ENCODE data around the gene DUSP15. TPM values are rescaled to one million over a fixed set of nuclear protein-coding genes. Genes with fewer than 3 reads are reported as not detected.
"Not testable (repeated sequence)": the region's sequence is repeated elsewhere in the genome, so short reads cannot be mapped to it uniquely, and the experiment has no call there.

Gene DUSP15
- total RNA-seq, 2 experiments from 2014 or later = not detected

GRCh38 chr20:31833130-31833930, 37.0 kb downstream of the DUSP15 start:
- H3K9me3 Mint-ChIP-seq = no peaks in the 10 kb centered on the region
- intact Hi-C loops (cut with micrococcal nuclease) = no loop called here
- peaks cover 8% of the 10 kb centered on the region for H3K4me1 Mint-ChIP-seq (ENCODE audit: low read depth)
- H3K36me3 Mint-ChIP-seq (ENCODE audit: low read depth) = no peaks in the 10 kb centered on the region
- POLR2A ChIA-PET = no interaction called here
- TF ChIP-seq, protein P1, sequence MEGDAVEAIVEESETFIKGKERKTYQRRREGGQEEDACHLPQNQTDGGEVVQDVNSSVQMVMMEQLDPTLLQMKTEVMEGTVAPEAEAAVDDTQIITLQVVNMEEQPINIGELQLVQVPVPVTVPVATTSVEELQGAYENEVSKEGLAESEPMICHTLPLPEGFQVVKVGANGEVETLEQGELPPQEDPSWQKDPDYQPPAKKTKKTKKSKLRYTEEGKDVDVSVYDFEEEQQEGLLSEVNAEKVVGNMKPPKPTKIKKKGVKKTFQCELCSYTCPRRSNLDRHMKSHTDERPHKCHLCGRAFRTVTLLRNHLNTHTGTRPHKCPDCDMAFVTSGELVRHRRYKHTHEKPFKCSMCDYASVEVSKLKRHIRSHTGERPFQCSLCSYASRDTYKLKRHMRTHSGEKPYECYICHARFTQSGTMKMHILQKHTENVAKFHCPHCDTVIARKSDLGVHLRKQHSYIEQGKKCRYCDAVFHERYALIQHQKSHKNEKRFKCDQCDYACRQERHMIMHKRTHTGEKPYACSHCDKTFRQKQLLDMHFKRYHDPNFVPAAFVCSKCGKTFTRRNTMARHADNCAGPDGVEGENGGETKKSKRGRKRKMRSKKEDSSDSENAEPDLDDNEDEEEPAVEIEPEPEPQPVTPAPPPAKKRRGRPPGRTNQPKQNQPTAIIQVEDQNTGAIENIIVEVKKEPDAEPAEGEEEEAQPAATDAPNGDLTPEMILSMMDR (IDR thresholded peaks at IDR 0.05) = peak; percentile 90
- H3K4me3 Mint-ChIP-seq = no peak overlapping the region
- H3K27ac Mint-ChIP-seq = no peak overlapping the region
- ATAC-seq (peak; percentile 71), DNase-seq (peak; percentile 83)
- no peaks in the 10 kb centered on the region for H3K27me3 Mint-ChIP-seq
- CTCF ChIA-PET = interaction anchor here (0.7 to 6.8 kb wide), 9 partner anchors 8 to 119 kb away, joined by 3 to 46 read pairs (median 4); partner anchors contain the start of genes FOXS1 and PDRG1

DNA sequence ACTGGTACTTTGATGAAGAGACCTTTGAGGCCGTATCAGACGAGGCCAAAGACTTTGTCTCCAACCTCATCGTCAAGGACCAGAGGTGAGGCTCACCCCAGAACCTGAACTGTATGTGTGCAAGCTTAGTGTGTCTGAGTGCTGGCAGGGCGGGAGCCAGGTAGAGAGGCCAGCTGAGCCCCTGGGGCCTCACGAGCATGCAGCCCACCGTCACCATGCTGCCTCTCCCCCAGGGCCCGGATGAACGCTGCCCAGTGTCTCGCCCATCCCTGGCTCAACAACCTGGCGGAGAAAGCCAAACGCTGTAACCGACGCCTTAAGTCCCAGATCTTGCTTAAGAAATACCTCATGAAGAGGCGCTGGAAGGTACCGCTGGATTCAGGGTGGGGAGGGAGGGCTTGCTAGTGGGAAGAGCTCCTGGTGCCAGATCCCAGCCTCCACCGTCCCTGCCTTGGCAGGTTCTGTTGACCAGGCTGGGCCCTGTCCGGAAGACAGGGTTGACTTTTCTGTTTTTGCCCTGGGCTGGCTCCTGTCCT, 38.5 kb downstream of the DUSP15 start:
- POLR2A ChIA-PET = no interaction called here
- Mint-ChIP-seq H3K4me1 (ENCODE audit: low read depth) (peaks cover 8% of the 10 kb centered on the region), H3K27me3 (no peaks in the 10 kb centered on the region), H3K4me3 (no peak overlapping the region), H3K36me3 (ENCODE audit: low read depth) (no peaks in the 10 kb centered on the region), H3K9me3 (no peaks in the 10 kb centered on the region), H3K27ac (no peak overlapping the region)
- TF ChIP-seq, protein P1 (IDR thresholded peaks at IDR 0.05) = no peak
- intact Hi-C loops (cut with micrococcal nuclease) = no loop called here
- CTCF ChIA-PET = interaction anchor here (0.6 to 2.0 kb wide), 5 partner anchors 8 to 182 kb away, joined by 3 to 5 read pairs (median 4); no protein-coding TSS in a partner anchor
- no peak for DNase-seq
- no peak for ATAC-seq

DNA sequence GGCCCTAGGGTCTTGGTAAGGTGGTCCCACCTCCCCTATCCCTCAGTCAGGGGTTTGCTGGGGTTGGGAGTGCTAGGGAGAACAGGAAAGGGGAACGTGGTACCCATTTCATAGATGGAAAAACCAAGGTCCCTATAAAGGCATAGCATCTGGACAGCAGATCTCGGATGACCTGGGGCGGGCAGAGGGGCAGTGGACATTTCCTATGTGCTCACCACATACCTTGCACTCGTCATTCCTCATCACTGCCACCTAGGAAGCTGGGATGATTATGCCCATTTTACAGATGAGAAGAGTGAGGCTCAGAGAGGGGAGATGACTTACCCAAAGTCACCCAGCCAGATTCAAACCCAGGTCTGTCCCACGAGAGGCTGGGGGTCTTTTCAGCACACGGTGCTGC, 39.1 kb downstream of the DUSP15 start:
- TF ChIP-seq, protein P1 (IDR thresholded peaks at IDR 0.05) = no peak
- Mint-ChIP-seq H3K36me3 (ENCODE audit: low read depth) (no peaks in the 10 kb centered on the region), H3K4me3 (no peak overlapping the region), H3K9me3 (no peaks in the 10 kb centered on the region), H3K27me3 (no peaks in the 10 kb centered on the region), H3K4me1 (ENCODE audit: low read depth) (peaks cover 5% of the 10 kb centered on the region), H3K27ac (no peak overlapping the region)
- POLR2A ChIA-PET = no interaction called here
- CTCF ChIA-PET = interaction anchor here (0.6 to 2.0 kb wide), 3 partner anchors 8 to 16 kb away, joined by 4 to 5 read pairs (median 5); no protein-coding TSS in a partner anchor
- intact Hi-C loops (cut with micrococcal nuclease) = no loop called here
- ATAC-seq (no peak), DNase-seq (no peak)

DNA sequence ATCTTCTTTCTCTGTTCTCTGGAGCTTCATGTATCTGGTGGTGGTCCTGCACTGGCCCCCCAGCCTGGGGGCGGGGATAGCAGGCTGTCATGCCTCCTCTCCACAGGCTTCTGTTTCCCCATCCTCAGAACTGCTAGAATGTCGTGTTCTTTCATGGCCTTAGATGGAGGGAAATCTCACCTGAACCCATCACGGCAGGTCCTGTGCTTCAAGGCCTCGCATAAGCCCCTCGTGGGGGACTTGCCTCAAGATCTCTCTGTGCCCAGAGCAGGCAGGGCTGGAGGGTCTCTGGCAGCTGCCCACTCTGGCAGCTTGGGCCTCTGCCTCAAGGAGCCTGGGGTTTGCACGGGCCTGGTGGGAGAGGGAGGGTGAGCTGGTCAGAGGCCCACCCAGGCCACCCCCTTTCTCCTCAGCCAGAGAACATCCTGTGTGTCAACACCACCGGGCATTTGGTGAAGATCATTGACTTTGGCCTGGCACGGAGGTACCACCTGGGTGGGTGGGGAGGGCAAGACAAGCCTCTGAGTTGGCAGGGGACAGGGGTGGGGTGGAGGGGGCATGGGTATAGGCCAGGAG, 39.8 kb downstream of the DUSP15 start:
- Mint-ChIP-seq H3K9me3 (no peaks in the 10 kb centered on the region), H3K27ac (no peak overlapping the region), H3K36me3 (ENCODE audit: low read depth) (no peaks in the 10 kb centered on the region), H3K4me3 (no peak overlapping the region), H3K4me1 (ENCODE audit: low read depth) (no peaks in the 10 kb centered on the region), H3K27me3 (no peaks in the 10 kb centered on the region)
- ChIA-PET POLR2A (no interaction called here), CTCF (interaction anchor here (1.7 kb wide), 1 partner anchor 16 kb away, joined by 6 read pairs; no protein-coding TSS in a partner anchor)
- DNase-seq = no peak
- TF ChIP-seq, protein P1 (IDR thresholded peaks at IDR 0.05) = no peak
- intact Hi-C loops (cut with micrococcal nuclease) = no loop called here
- ATAC-seq = no peak

GRCh38 chr20:31829731-31830130, 40.6 kb downstream of the DUSP15 start:
- Mint-ChIP-seq H3K9me3 (no peaks in the 10 kb centered on the region), H3K27me3 (no peaks in the 10 kb centered on the region), H3K27ac (no peak overlapping the region), H3K4me3 (no peak overlapping the region), H3K4me1 (ENCODE audit: low read depth) (no peaks in the 10 kb centered on the region), H3K36me3 (ENCODE audit: low read depth) (no peaks in the 10 kb centered on the region)
- CTCF ChIA-PET = interaction anchor here (0.7 to 1.7 kb wide), 2 partner anchors 17 to 22 kb away, joined by 5 to 6 read pairs; no protein-coding TSS in a partner anchor
- ATAC-seq (no peak), DNase-seq (no peak)
- intact Hi-C loops (cut with micrococcal nuclease) = no loop called here
- TF ChIP-seq, protein P1 (IDR thresholded peaks at IDR 0.05) = no peak
- POLR2A ChIA-PET = no interaction called here

- H3K27ac Mint-ChIP-seq; POLR2A ChIA-PET; H3K4me3 Mint-ChIP-seq; H3K4me1 Mint-ChIP-seq (ENCODE audit: low read depth); intact Hi-C loops (cut with micrococcal nuclease); ATAC-seq; H3K36me3 Mint-ChIP-seq (ENCODE audit: low read depth); H3K9me3 Mint-ChIP-seq; H3K27me3 Mint-ChIP-seq; DNase-seq: not testable (repeated sequence)
- CTCF ChIA-PET = interaction anchor here (1.0 to 2.5 kb wide), 2 partner anchors 19 to 21 kb away, joined by 3 to 10 read pairs; no protein-coding TSS in a partner anchor
These were observed 42.3 kb downstream of the DUSP15 start for GRCh38 chr20:31828016-31828415.

Data from activated CD8-positive, alpha-beta T cell treated with anti-CD3 and anti-CD28 coated beads for 36 hours (primary cell).